ENCODE results near the gene SGSM1.

- TF ChIP-seq, protein P1, sequence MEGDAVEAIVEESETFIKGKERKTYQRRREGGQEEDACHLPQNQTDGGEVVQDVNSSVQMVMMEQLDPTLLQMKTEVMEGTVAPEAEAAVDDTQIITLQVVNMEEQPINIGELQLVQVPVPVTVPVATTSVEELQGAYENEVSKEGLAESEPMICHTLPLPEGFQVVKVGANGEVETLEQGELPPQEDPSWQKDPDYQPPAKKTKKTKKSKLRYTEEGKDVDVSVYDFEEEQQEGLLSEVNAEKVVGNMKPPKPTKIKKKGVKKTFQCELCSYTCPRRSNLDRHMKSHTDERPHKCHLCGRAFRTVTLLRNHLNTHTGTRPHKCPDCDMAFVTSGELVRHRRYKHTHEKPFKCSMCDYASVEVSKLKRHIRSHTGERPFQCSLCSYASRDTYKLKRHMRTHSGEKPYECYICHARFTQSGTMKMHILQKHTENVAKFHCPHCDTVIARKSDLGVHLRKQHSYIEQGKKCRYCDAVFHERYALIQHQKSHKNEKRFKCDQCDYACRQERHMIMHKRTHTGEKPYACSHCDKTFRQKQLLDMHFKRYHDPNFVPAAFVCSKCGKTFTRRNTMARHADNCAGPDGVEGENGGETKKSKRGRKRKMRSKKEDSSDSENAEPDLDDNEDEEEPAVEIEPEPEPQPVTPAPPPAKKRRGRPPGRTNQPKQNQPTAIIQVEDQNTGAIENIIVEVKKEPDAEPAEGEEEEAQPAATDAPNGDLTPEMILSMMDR (IDR thresholded peaks at IDR 0.05; ENCODE audit: low read depth, low read length, poor library complexity, severe bottlenecking) = no peak
- no peak for TF ChIP-seq EZH2phosphoT487 (IDR thresholded peaks at IDR 0.05; ENCODE audit: borderline replicate concordance, low read length)
These were observed 51.6 kb downstream of the SGSM1 start for GRCh38 chr22:24857576-24857975.

All from DOHH2 (cell line).